ENCODE measurements around the gene ZP1. TPM values are rescaled to one million over a fixed set of nuclear protein-coding genes. Genes with fewer than 3 reads are reported as not detected.

Gene ZP1
- total RNA-seq, 1 donor from 2014 or later, result not detected

DNA sequence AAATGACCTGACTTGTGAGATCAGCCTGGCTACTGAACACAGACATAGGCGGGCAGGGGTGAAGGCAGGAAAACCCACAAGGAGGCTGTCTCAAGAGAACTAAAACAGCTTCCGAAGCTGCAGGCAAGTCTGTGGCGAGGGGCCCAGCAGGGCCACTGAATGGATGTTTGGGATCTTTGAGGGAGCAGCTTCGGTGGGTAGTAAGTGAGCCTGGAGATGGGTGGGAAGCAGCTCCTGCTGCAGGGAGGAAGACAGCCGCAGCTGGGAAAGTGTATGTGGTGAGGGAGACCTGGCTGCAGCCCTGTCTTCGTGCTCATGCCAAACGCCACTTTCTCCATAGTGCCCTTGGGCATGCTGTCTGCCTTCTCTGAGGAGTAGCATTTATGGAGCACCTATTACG is 22.0 kb upstream of the ZP1 start:
- no peaks in the 10 kb centered on the region for H3K36me3 Mint-ChIP-seq (ENCODE audit: unreplicated experiment)
- TF ChIP-seq, protein P1, sequence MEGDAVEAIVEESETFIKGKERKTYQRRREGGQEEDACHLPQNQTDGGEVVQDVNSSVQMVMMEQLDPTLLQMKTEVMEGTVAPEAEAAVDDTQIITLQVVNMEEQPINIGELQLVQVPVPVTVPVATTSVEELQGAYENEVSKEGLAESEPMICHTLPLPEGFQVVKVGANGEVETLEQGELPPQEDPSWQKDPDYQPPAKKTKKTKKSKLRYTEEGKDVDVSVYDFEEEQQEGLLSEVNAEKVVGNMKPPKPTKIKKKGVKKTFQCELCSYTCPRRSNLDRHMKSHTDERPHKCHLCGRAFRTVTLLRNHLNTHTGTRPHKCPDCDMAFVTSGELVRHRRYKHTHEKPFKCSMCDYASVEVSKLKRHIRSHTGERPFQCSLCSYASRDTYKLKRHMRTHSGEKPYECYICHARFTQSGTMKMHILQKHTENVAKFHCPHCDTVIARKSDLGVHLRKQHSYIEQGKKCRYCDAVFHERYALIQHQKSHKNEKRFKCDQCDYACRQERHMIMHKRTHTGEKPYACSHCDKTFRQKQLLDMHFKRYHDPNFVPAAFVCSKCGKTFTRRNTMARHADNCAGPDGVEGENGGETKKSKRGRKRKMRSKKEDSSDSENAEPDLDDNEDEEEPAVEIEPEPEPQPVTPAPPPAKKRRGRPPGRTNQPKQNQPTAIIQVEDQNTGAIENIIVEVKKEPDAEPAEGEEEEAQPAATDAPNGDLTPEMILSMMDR (IDR thresholded peaks at IDR 0.05; ENCODE audit: partially characterized antibody, unreplicated experiment), result no peak
- peaks cover 8% of the 10 kb centered on the region for H3K27me3 Mint-ChIP-seq (ENCODE audit: unreplicated experiment)
- no peak for DNase-seq
- peak overlapping the region; percentile 67 for H3K4me3 Mint-ChIP-seq (ENCODE audit: unreplicated experiment)
- peaks cover 11% of the 10 kb centered on the region for H3K9me3 Mint-ChIP-seq (ENCODE audit: unreplicated experiment)
- no peak overlapping the region for H3K27ac Mint-ChIP-seq (ENCODE audit: unreplicated experiment)
- H3K4me1 Mint-ChIP-seq (ENCODE audit: low read depth, unreplicated experiment), result peaks cover 30% of the 10 kb centered on the region

DNA sequence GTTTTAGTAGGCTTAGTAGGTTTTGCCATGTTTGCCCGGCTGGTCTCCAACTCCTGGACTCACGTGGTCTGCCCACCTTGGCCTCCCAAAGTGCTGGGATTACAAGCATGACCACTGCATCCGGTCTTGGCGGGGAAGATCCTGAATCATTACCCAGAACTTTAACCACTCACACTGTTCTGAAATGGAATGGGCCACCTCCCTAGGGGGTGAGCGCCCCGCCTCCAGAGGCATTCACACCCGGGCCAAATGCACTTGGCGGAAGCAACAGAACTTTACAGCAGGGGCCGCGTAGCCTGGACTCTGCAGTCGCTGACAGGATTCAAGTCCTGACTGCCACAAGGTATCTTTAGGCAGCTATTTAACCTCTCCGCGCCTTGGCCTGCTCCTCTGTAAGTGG is 20.1 kb upstream of the ZP1 start:
- no peak overlapping the region for H3K27ac Mint-ChIP-seq (ENCODE audit: unreplicated experiment)
- H3K9me3 Mint-ChIP-seq (ENCODE audit: unreplicated experiment), result peaks cover 2% of the 10 kb centered on the region
- no peak overlapping the region for H3K4me3 Mint-ChIP-seq (ENCODE audit: unreplicated experiment)
- DNase-seq, result no peak
- no peaks in the 10 kb centered on the region for H3K36me3 Mint-ChIP-seq (ENCODE audit: unreplicated experiment)
- H3K27me3 Mint-ChIP-seq (ENCODE audit: unreplicated experiment), result peaks cover 4% of the 10 kb centered on the region
- H3K4me1 Mint-ChIP-seq (ENCODE audit: low read depth, unreplicated experiment), result peaks cover 30% of the 10 kb centered on the region
- TF ChIP-seq, protein P1 (IDR thresholded peaks at IDR 0.05; ENCODE audit: partially characterized antibody, unreplicated experiment), result no peak

DNA sequence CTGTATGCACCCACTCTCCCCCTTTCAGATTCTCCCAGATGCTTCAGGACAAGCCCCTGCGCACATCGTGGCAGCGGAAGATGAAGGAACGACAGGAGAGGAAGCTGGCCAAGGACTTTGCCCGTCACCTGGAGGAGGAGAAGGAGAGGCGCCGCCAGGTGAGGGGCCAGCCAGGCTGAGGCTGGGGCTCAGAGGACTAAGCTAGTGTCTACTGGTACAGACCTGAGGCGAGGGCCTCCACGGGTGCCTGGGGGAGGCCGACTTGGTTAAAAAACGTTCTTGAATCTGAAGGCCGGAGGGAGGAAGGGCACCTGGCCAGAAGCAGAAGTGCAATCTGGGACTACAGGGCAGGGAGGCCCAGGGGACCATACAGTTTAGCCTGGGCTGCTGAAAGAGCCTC is 19.4 kb upstream of the ZP1 start:
- Mint-ChIP-seq H3K27ac (ENCODE audit: unreplicated experiment) (no peak overlapping the region), H3K4me1 (ENCODE audit: low read depth, unreplicated experiment) (peaks cover 26% of the 10 kb centered on the region), H3K4me3 (ENCODE audit: unreplicated experiment) (no peak overlapping the region), H3K9me3 (ENCODE audit: unreplicated experiment) (peaks cover 2% of the 10 kb centered on the region), H3K36me3 (ENCODE audit: unreplicated experiment) (no peaks in the 10 kb centered on the region), H3K27me3 (ENCODE audit: unreplicated experiment) (peaks cover 4% of the 10 kb centered on the region)
- DNase-seq, result no peak
- TF ChIP-seq, protein P1 (IDR thresholded peaks at IDR 0.05; ENCODE audit: partially characterized antibody, unreplicated experiment), result no peak

DNA sequence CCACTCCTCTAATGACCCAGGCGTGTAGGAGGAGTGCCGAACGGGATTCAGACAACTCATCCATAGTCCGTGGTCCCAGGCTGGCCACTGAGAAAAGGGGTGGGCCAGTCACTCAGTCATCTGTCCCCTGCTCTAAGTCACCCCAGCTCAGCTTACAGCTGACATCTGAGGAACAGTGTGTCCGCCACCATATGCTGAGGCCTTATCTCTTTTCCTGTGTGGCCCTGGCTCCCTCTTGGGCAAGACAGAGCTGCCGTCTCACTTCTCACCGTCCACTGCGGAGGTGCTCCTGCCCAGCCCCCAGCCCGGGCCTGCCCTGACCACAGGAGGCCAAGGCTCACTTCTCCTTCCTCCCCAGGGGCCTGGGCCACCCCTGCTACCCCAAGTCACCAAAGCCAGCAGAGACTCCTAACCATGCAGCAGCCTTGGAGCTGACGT is 18.6 kb upstream of the ZP1 start:
- no peak for DNase-seq
- TF ChIP-seq, protein P1 (IDR thresholded peaks at IDR 0.05; ENCODE audit: partially characterized antibody, unreplicated experiment), result no peak
- H3K27me3 Mint-ChIP-seq (ENCODE audit: unreplicated experiment), result peaks cover 6% of the 10 kb centered on the region
- H3K27ac Mint-ChIP-seq (ENCODE audit: unreplicated experiment), result peak overlapping the region; percentile 2
- peak overlapping the region; percentile 28 for H3K4me3 Mint-ChIP-seq (ENCODE audit: unreplicated experiment)
- no peaks in the 10 kb centered on the region for H3K9me3 Mint-ChIP-seq (ENCODE audit: unreplicated experiment)
- H3K36me3 Mint-ChIP-seq (ENCODE audit: unreplicated experiment), result no peaks in the 10 kb centered on the region
- peaks cover 17% of the 10 kb centered on the region for H3K4me1 Mint-ChIP-seq (ENCODE audit: low read depth, unreplicated experiment)

DNA sequence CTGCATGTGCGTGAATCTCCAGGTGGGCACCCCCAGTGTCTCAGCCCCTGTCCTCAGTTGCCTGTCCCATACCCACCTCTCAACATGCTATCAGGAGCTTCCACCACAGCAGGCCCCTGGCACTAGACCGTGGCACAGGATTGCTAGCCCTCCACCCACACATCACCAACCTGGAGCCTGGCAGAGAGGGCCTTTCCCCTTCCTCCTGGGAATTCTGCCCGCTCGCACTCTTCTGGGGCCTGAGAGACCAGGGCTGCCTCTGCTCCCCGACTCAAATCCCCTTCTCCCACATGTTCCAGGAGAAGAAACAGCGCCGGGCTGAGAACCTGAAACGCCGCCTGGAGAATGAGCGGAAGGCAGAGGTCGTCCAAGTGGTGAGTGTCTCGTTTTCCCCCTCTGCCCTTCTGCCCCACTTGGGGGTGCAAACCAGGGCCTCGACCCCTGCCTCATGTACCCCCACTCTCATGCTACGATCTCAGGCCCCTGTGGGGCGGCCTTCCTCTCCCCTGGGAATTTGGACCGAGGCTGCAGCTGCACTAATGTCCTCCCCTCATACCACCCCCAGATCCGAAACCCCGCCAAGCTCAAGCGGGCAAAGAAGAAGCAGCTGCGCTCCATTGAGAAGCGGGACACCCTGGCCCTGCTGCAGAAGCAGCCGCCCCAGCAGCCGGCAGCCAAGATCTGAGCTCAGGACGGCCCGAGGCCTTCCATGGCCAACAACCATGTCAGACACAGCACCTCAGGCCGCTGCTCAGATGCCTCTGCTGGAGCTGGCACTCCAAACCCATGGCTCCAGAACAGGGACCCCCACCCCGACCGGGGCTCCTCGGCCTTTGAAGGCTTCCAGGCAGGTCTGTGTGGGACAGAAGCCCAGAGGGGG is 17.5 kb upstream of the ZP1 start:
- H3K4me1 Mint-ChIP-seq (ENCODE audit: low read depth, unreplicated experiment), result peaks cover 9% of the 10 kb centered on the region
- no peak for DNase-seq
- peaks cover 5% of the 10 kb centered on the region for H3K27me3 Mint-ChIP-seq (ENCODE audit: unreplicated experiment)
- TF ChIP-seq, protein P1 (IDR thresholded peaks at IDR 0.05; ENCODE audit: partially characterized antibody, unreplicated experiment), result no peak
- H3K4me3 Mint-ChIP-seq (ENCODE audit: unreplicated experiment), result no peak overlapping the region
- H3K9me3 Mint-ChIP-seq (ENCODE audit: unreplicated experiment), result no peaks in the 10 kb centered on the region
- H3K36me3 Mint-ChIP-seq (ENCODE audit: unreplicated experiment), result no peaks in the 10 kb centered on the region
- H3K27ac Mint-ChIP-seq (ENCODE audit: unreplicated experiment), result no peak overlapping the region
